ENCODE results near the gene CDC42EP2. TPM values are rescaled to one million over a fixed set of nuclear protein-coding genes. Genes with fewer than 3 reads are reported as not detected.

CDC42EP2 gene, protein sequence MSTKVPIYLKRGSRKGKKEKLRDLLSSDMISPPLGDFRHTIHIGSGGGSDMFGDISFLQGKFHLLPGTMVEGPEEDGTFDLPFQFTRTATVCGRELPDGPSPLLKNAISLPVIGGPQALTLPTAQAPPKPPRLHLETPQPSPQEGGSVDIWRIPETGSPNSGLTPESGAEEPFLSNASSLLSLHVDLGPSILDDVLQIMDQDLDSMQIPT
- total RNA-seq = 21.0 and 24.5 TPM in 2 replicates

GRCh38 chr11:65314501-65315203, at the start of gene CDC42EP2:
CDC42EP2 (plus strand) TSS chr11:65314866; CDS start chr11:65320899, 6,033 bp downstream.

DNA sequence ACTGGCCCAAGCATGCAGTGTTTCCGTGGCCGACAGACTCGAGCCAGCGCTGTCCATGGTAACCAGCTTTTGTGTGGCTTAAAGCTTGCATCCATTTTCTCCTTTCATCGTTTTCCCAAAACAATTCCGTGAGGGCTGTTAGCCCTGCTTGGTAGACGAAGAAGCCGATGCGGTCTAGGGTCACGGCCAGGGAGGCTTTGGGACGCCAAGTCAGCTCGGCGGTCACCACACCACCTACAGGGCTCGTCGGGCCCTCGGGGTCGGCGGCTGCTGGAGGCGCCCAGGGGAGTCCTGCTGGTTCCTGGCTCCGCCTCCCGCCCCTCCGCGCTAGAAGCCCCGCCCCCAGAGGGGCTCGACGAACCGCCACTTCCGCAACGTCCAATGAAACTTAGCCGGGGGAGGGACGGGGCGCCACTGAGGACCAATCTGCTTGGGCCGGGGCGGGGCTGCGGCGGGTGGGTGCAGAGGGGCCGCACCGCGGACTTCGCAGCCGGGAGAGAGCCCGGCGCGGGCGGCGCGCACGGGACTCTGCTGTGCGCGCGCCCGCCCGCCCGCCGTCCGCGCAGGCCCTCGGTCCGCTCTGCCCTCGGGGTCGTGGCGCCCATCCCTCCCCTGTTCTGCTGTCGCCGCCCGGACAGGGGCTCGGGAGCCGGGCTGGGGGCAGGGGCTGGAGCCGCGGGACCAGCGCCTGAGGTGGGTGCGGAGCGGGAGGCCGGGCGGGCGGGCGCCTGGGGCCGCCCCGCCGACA, 39.8 kb downstream of the CDC42EP2 start, which contains the start of gene TIGD3:
TSS of gene TIGD3 (plus strand) at position 487 of the 748 bp plus-strand sequence. CDS start 1,058 bp downstream, outside the sequence.

Other genes with a start within 250 kb of the CDC42EP2 start
- gene CDCA5, start 230.8 kb upstream of the CDC42EP2 start, total RNA-seq = 5.4 and 7.7 TPM in 2 replicates
- gene ZFPL1, start 230.6 kb upstream of the CDC42EP2 start, total RNA-seq = 35.1 and 40.6 TPM in 2 replicates
- gene VPS51, start 218.7 kb upstream of the CDC42EP2 start, total RNA-seq = 123 and 217 TPM in 2 replicates
- 4.2 and 8.5 TPM in 2 replicates for gene TM7SF2, start 203.0 kb upstream of the CDC42EP2 start, total RNA-seq
- gene ZNHIT2, start 197.2 kb upstream of the CDC42EP2 start, total RNA-seq = 8.9 and 9.5 TPM in 2 replicates
- gene FAU, start 192.7 kb upstream of the CDC42EP2 start, total RNA-seq = 154 and 175 TPM in 2 replicates
- 35.1 and 39.6 TPM in 2 replicates for gene MRPL49, start 192.5 kb upstream of the CDC42EP2 start, total RNA-seq
- 14.2 and 15.9 TPM in 2 replicates for gene SYVN1, start 180.3 kb upstream of the CDC42EP2 start, total RNA-seq
- not detected in 2 replicates for gene SPDYC, start 144.6 kb upstream of the CDC42EP2 start, total RNA-seq
- gene CAPN1, start 132.9 kb upstream of the CDC42EP2 start, total RNA-seq = 82.6 and 111 TPM in 2 replicates
- 6.0 and 6.8 TPM in 2 replicates for gene POLA2, start 52.9 kb upstream of the CDC42EP2 start, total RNA-seq
- 45.1 and 47.1 TPM in 2 replicates for gene DPF2, start 19.0 kb downstream of the CDC42EP2 start, total RNA-seq
- 0.13 TPM in 1 of 2 replicates, not detected in the other for gene TIGD3, start 39.9 kb downstream of the CDC42EP2 start, total RNA-seq
- 3.8 and 4.4 TPM in 2 replicates for gene SLC25A45, start 67.8 kb downstream of the CDC42EP2 start, total RNA-seq
- gene FRMD8, start 71.8 kb downstream of the CDC42EP2 start, total RNA-seq = 38.3 and 58.9 TPM in 2 replicates
- gene NEAT1, start 107.9 kb downstream of the CDC42EP2 start, total RNA-seq = 1,072 and 1,138 TPM in 2 replicates
- 22,250 and 24,202 TPM in 2 replicates for gene MALAT1, start 184.2 kb downstream of the CDC42EP2 start, total RNA-seq
- gene SCYL1, start 210.2 kb downstream of the CDC42EP2 start, total RNA-seq = 72.1 and 75.3 TPM in 2 replicates
- gene LTBP3, start 243.5 kb downstream of the CDC42EP2 start, total RNA-seq = 43.5 and 53.8 TPM in 2 replicates

Data from articular chondrocyte of knee joint (primary cell).